Motor neuron (in vitro differentiated cells): ENCODE data around the gene NFIB. TPM values are rescaled to one million over a fixed set of nuclear protein-coding genes. Genes with fewer than 3 reads are reported as not detected.

Source experiments
- ATAC-seq, 8 experiments: fragments of 200-7000 bp; cut with Tn5 transposase; replicated peaks in 6 of 8; 2 replicates each; pipeline ENCODE4 v1.8.0; 2021; ENCODE audit warnings: mild to moderate bottlenecking in 8 of 8, moderate library complexity in 8 of 8
- H3K27ac ChIP-seq, 2 donors: fragments of 250-450 bp; sonication (Bioruptor Pico); 2 replicates each; pipeline ENCODE4 v1.9.0; 2021; ENCODE audit warnings: antibody characterized with exemption in 2 of 2, mild to moderate bottlenecking in 2 of 2, moderate library complexity in 1 of 2
- H3K4me1 ChIP-seq, 2 donors: fragments of 250-450 bp; sonication (Bioruptor Pico); replicated peaks in 1 of 2; 2 replicates each; pipeline ENCODE4 v1.6.1; 2021; ENCODE audit warnings: antibody characterized with exemption in 2 of 2, mild to moderate bottlenecking in 2 of 2, moderate library complexity in 1 of 2
- H3K4me3 ChIP-seq, 5 donors: fragments of 250-450 bp; sonication (Bioruptor Pico); 2 replicates each; pipeline ENCODE4 v1.9.0; 2021; ENCODE audit warnings: antibody characterized with exemption in 5 of 5, mild to moderate bottlenecking in 5 of 5, moderate library complexity in 4 of 5
- WGBS, 10 experiments: fragments of 450-650 bp; shearing (Covaris generic); methylation state at CpG; one replicate each; pipeline ENCODE4 v1.0.0; 2022; 5-methylcytosine and 5-hydroxymethylcytosine counted together
- in situ Hi-C, 9 experiments: fragments of 400-800 bp; cut with MboI; loops; one replicate each; pipeline ENCODE4 v1.15.0; 2021; ENCODE audit warnings: low sequenced_read_pairs in 9 of 9, low pct_unique_long_range_greater_than_20kb in 2 of 9; ENCODE audit not compliant: unreplicated experiment in 9 of 9
- total RNA-seq, 8 experiments: library from RNA; unstranded; fragments of 300-600 nt; gene quantifications; 2 replicates each; pipeline versions ENCODE4 v1.2.3 to v1.2.4, GENCODE V29; 2022

The NFIB gene
- total RNA-seq, 8 experiments from 2014 or later: 0.67 to 112 (median 13.0) TPM

DNA sequence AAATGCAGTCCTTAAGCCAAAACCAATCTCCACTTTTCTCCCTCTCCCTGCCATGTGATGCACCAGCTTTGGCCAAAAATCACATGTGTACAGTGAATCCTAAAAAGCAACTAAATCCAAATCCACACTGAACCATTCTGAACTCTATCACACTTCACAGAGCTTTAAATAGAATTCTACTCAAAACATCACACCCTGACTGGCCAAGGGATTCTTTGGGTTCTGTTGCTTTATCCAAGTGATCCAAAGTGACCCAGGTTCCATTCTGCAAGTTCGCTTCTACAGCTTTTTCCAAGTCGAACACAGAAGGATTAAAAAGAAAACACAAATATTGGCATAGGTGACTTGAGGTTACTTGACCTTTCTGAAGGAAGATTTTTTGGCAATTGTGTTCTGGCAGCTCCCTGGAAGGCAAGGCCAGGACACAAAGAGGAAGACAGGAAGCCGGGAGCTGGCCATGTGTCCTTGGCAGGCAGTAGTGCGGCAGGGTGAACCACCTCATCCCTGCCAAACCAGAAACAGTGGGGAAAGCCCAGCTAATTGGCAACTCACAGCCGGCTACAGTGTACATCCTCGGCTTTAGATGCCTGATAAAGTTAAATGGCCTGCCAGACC lies 115.0 kb downstream of the NFIB start:
- Histone ChIP-seq H3K4me1 (no peaks in the 10 kb centered on the region), H3K27ac (no peak overlapping the region), H3K4me3 (no peak overlapping the region)
- in situ Hi-C loops: no loop called here
- WGBS, 10 experiments: 0 to 100% (median 80%) methylated on average over 1 to 4 of the region's 6 CpGs; no CpG with 5 or more reads in 1 of the 10 experiments
- ATAC-seq: no peak

DNA sequence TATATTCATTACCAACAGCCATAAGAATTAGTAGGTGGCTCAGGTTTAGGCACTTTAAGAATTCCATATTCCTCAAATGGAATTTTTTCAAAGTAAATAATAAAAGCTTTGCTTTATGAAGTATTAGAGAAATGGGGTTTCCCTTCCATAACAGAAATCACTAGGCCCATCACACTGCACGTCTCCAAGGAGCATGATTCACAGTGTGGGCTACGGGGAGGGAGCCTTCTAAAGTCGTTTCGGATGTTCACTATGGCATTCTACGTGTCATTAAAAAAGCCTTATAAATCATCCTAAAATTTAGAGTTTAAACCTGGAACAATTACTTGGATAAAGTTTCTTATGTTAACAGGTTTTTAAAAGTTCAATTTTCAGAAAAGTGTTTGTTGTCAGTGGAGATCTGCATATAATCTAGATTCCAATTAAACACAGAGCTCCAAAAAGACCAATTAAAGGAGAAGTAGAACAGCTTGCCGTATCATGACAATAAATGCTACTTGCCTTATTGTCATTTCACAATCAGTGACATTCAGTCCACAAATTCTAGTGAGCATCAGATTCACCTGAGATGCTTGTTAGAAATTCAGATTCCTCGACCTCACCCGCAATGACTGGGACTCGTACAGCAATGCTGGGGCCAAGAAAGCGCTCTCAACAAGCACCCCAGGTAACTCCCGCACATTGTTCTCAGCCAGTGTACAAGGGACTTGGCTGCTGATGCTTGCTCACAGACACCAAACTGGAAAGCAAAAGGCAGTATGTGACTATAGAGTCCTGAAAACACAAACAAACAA lies 115.7 kb downstream of the NFIB start:
- ATAC-seq: no peak
- 35 to 96% (median 93%) methylated on average over 3 to 9 of the region's 11 CpGs for WGBS, 10 experiments
- H3K4me3 ChIP-seq: no peak overlapping the region
- in situ Hi-C loops: no loop called here
- no peaks in the 10 kb centered on the region for H3K4me1 ChIP-seq
- no peak overlapping the region for H3K27ac ChIP-seq

DNA sequence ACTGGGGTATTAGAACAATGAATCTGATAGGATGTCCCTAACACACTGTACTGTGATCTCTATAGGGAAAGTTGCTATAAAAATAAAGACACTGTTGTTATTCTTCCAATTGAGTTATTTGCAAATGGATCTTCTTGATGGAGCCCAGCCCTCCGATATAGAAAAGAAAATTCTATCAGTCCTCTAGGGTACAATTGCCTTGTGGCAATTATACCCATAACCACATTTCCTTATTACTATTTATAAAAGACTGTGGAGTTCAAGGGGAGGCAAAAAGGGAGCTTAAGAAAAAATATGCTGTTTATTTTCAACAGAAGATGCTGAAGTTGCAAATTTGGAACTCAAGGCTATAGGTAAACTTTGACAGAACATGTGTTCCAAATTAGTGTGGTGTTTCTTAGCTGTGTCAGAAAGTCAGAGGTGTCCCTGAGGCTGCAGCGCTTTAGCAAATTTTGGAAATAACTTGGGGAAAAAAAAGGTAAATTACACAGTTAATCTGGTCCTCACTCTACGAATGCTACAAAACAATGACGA lies 116.5 kb downstream of the NFIB start:
- Histone ChIP-seq H3K4me1 (no peaks in the 10 kb centered on the region), H3K27ac (no peak overlapping the region), H3K4me3 (no peak overlapping the region)
- in situ Hi-C loops: no loop called here
- ATAC-seq: no peak
- WGBS, 10 experiments: 74 to 100% (median 95%) methylated on average over 1 to 4 of the region's 4 CpGs; no CpG with 5 or more reads in 3 of the 10 experiments

DNA sequence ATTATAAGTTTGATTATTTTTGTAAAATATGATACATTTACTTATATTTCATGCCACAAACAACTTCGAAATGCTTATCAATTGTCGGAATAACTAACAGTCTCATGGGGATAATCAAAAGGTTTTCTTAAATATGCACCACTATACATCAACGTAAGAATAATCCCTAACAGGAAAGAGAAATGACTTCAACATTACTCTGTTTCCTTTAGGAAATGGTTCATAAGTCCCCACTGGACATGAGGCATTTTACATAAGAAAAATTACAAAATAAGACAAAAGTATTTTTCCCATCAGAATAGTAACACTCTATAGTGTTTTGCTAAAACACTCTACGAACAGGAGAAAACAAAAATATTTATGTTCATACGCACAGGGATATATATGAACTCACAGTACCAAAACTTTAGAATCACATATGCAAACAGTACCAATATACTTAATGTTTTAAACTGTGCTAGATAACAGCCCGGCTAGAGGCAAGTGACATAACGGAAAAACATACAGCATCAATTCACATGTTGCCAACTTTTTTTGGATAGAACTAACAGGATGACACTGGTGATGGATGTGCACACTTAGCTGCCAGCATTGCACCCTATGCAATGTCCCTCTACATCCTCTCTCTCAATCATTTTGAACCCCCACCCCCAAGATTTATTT lies 120.5 kb downstream of the NFIB start:
- 59 to 98% (median 86%) methylated on average over 3 to 7 of the region's 7 CpGs; no CpG with 5 or more reads in 1 of the 10 experiments for WGBS, 10 experiments
- in situ Hi-C loops: no loop called here
- H3K27ac ChIP-seq: no peak overlapping the region
- no peak for ATAC-seq
- H3K4me3 ChIP-seq: no peak overlapping the region
- no peaks in the 10 kb centered on the region for H3K4me1 ChIP-seq

DNA sequence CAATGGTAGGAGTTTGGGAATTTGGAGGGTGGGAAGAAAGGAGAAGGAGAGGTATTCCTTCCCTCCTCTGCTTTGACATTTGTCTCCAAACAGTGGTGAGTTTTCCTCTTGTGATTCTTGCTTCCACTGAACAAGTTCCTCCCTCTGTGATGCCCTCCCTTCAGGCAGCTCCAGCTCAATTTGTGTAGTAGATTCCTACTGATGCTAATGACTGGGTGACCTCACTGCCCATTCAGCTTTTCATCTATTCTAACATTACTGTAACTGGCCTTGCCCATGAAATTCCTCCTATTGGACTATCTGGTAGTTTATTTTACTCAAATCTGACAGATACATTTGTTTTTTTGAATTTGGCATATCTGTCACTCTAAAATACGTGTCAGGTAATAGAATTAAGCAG lies 121.4 kb downstream of the NFIB start:
- ATAC-seq: peak in 4 of 8 experiments; percentile 53 to 99 (median 84)
- Histone ChIP-seq H3K4me3 (no peak overlapping the region), H3K4me1 (no peaks in the 10 kb centered on the region), H3K27ac (no peak overlapping the region)
- 10 to 100% (median 83%) methylated on average over 1 of the region's 1 CpG for WGBS, 10 experiments
- in situ Hi-C loops: no loop called here

DNA sequence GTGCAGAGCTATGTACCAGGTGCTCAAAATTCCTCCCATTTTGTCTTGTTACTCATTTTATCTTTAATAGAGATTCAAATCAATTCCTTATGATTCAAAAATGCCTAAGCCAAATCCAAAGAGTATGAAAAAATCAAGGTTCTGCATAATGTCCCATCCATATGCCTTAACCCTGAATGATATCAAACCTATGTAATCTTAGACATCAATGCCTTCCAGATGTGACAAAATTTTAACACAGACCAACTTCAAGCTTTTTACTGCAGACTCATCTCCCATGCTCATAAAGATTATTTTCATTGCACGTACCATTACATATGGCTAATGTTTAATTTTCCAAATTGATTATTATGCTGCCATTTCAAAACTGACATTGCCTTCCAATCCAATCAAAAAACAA lies 122.4 kb downstream of the NFIB start:
- Histone ChIP-seq H3K27ac (no peak overlapping the region), H3K4me3 (no peak overlapping the region), H3K4me1 (no peaks in the 10 kb centered on the region)
- 80 to 100% (median 100%) methylated on average over 1 of the region's 1 CpG; no CpG with 5 or more reads in 3 of the 10 experiments for WGBS, 10 experiments
- no peak for ATAC-seq
- in situ Hi-C loops: no loop called here

DNA sequence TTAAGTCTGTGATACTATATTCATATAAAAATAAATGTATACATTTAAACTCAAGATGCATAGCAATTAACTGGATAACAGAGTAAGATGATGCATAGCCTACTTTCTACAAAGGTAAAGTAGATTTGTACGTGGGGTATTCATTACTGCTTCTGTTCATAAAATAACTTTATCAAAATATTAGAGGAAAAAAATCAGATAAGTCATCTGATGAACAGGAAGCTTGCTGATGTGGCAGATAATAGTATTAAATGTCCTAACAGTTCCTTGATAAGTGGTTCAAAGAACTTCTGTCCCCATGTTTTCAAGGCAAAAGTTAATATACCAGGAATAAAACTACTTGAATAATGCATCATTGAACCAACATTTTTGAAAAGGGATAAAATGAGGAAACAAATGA lies 123.7 kb downstream of the NFIB start:
- Histone ChIP-seq H3K27ac (no peak overlapping the region), H3K4me1 (no peaks in the 10 kb centered on the region), H3K4me3 (no peak overlapping the region)
- in situ Hi-C loops: no loop called here
- no peak for ATAC-seq
- 22 to 100% (median 80%) methylated on average over 1 of the region's 1 CpG; no CpG with 5 or more reads in 1 of the 10 experiments for WGBS, 10 experiments

DNA sequence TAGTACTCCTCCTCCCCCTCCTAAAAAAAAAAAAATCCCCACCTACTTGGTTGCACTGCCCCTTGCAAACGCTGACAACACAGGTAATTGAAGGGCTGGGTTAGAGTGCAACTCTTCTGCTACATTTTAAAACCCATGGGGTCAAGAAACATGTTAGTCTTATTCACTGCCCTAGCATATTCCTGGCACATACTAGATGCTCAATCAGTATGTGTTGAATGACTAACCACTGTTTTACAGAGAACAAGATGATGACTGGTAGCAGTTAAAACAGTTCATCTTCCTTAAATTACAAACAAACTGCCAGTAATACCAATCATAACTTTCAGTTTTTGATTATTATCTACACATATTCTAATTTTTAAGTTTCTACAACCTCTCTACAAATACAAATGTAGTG lies 124.4 kb downstream of the NFIB start:
- ATAC-seq: no peak
- 38 to 100% (median 65%) methylated on average over 1 of the region's 1 CpG; no CpG with 5 or more reads in 4 of the 10 experiments for WGBS, 10 experiments
- Histone ChIP-seq H3K4me1 (no peaks in the 10 kb centered on the region), H3K4me3 (no peak overlapping the region), H3K27ac (no peak overlapping the region)
- in situ Hi-C loops: no loop called here

DNA sequence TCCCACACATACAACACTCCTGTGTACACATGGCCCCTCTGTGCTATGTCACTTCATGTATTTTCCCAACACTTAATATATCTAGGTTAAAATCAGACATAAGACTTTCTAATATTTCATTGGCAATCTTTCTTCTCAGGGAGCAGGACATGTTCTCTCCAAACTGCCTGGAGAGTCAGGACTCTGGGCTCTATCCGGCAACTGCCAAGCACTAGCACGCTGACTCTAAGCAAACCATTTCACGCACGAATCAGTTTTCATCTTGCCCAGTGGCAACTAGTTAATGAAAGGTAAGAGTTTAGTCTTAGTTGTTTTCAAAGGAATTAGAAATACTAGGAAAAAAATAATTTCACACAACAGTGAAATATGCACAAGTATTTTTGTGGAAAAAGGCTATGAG lies 124.8 kb downstream of the NFIB start:
- in situ Hi-C loops: no loop called here
- Histone ChIP-seq H3K27ac (no peak overlapping the region), H3K4me1 (no peaks in the 10 kb centered on the region), H3K4me3 (no peak overlapping the region)
- WGBS, 10 experiments: 48 to 100% (median 86%) methylated on average over 1 to 4 of the region's 4 CpGs; no CpG with 5 or more reads in 3 of the 10 experiments
- no peak for ATAC-seq

DNA sequence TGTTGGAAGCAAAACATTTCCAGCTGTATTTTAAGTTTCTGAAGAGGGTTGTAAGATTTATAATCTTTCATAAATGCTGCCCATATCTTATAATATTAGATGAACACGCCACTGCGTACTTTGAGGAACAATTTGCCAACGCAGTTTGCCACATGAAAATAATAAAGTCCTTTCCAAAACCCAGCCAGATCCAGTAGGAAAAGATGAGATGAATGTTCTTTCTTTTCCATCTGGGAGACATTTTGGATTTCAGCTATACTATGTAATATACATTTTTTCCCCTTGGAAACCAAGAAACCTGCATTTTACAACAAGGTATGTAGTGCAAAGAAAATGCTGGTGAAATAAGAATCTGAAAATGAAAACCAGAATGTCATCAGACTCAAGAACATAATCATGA lies 125.4 kb downstream of the NFIB start:
- ATAC-seq: no peak
- WGBS, 10 experiments: 50 to 100% (median 97%) methylated on average over 1 to 3 of the region's 3 CpGs; no CpG with 5 or more reads in 1 of the 10 experiments
- in situ Hi-C loops: no loop called here
- no peaks in the 10 kb centered on the region for H3K4me1 ChIP-seq
- H3K4me3 ChIP-seq: no peak overlapping the region
- no peak overlapping the region for H3K27ac ChIP-seq

DNA sequence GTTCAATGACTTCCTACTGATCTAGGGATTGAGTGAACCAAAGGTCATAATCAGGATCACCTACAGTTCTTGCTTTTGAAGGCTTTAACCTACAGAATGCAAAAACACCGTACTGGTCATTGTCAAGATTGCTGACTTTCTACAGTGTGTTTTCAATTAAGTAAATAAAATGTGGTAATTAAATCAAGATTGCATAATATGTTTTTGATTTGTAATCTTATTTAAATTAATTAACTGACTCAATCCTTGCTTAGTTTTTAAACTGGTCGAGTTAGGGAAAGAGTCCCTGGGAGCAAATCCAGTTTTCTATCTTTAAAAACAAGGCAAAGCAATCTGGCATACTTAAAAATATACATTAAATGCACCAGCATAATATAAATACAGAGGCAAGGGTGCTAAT lies 125.9 kb downstream of the NFIB start:
- WGBS, 10 experiments: 22 to 100% (median 91%) methylated on average over 1 to 2 of the region's 2 CpGs; no CpG with 5 or more reads in 1 of the 10 experiments
- H3K4me1 ChIP-seq: no peaks in the 10 kb centered on the region
- H3K27ac ChIP-seq: no peak overlapping the region
- no peak for ATAC-seq
- H3K4me3 ChIP-seq: no peak overlapping the region
- in situ Hi-C loops: no loop called here

DNA sequence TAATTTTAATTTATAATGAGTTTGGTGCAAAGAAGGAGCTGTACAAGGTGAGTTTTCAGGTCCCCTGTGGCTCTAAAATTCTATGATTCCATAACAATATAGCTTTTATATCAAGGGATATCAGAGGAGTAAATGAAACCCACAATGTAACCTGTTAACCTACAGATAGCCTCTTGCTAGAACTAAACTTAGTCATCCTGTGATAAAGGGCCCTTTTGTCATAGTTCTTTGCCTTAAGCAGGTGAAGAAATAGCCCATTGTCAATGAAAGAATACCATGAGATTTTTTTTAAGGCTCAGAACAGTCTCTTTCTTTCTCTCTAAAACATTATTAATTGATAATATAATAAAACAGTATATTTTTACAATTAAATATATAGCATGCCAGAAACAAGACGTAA lies 127.8 kb downstream of the NFIB start:
- no peak overlapping the region for H3K4me3 ChIP-seq
- H3K4me1 ChIP-seq: no peaks in the 10 kb centered on the region
- H3K27ac ChIP-seq: no peak overlapping the region
- 89 to 100% (median 100%) methylated on average over 1 of the region's 1 CpG; no CpG with 5 or more reads in 1 of the 10 experiments for WGBS, 10 experiments
- in situ Hi-C loops: no loop called here
- ATAC-seq: no peak

DNA sequence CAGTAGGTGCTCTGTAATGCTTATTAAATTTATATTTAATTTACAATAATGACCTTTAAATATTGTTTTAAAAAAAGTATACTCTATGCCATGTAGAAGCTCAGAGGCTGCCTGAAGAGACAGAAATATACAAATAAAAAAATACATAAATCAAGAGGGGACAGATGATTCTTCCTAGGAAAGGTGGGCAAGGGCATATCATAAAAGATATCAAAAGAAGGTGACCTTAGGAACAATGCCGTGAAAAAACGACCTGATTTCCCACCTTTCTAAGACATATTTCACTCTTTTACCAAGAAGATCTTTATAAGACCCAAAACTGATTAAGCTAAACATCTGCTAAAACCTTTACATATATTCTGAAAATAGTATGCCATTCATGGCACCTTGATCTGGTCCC lies 128.9 kb downstream of the NFIB start:
- WGBS, 10 experiments: 38 to 100% (median 80%) methylated on average over 1 to 2 of the region's 2 CpGs; no CpG with 5 or more reads in 2 of the 10 experiments

More for the DNA sequence above, 128.9 kb downstream of the NFIB start:
- H3K27ac ChIP-seq: no peak overlapping the region
- peaks cover 0 to 7% of the 10 kb centered on the region in 2 donors for H3K4me1 ChIP-seq
- in situ Hi-C loops: no loop called here
- no peak for ATAC-seq
- H3K4me3 ChIP-seq: no peak overlapping the region
